C4-2B (cell line): Measurements from ENCODE around the gene WDR3.

Source experiments
- H3K27ac ChIP-seq: fragments of 450-650 bp; 2 replicates; pipeline ENCODE4 v1.5.1; 2017
- ZFX ChIP-seq: fragments of 450-650 bp; IDR thresholded peaks from 2 replicates; pipeline ENCODE4 v1.6.1; 2017
- TF ChIP-seq, protein P1 (sequence below): fragments of 450-650 bp; conservative IDR thresholded peaks from 2 replicates; pipeline ENCODE4 v1.5.1; 2017; ENCODE audit warnings: mild to moderate bottlenecking

WDR3 gene

DNA sequence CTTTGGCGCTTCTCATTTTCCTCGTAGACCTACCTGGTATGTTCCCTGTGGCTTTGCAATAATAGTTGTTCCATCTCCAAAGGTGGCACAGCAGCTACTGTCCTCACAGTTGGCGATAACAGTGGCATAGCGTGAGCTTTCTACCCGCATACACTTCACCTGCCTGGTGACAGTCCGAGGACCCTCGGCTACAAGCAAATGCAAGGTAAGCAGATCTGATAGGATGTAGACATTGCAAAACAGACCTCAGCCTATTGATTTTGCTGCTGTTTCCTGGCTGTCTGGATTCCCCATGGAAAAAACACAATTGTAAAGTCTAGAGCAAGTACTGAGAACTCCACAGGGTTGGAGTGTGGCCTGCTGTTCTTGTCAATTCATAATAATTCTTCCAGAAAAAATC is 78.5 kb downstream of the WDR3 start:
- TF ChIP-seq, protein P1, sequence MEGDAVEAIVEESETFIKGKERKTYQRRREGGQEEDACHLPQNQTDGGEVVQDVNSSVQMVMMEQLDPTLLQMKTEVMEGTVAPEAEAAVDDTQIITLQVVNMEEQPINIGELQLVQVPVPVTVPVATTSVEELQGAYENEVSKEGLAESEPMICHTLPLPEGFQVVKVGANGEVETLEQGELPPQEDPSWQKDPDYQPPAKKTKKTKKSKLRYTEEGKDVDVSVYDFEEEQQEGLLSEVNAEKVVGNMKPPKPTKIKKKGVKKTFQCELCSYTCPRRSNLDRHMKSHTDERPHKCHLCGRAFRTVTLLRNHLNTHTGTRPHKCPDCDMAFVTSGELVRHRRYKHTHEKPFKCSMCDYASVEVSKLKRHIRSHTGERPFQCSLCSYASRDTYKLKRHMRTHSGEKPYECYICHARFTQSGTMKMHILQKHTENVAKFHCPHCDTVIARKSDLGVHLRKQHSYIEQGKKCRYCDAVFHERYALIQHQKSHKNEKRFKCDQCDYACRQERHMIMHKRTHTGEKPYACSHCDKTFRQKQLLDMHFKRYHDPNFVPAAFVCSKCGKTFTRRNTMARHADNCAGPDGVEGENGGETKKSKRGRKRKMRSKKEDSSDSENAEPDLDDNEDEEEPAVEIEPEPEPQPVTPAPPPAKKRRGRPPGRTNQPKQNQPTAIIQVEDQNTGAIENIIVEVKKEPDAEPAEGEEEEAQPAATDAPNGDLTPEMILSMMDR = no peak
- no peak for TF ChIP-seq ZFX
- no peak overlapping the region for H3K27ac ChIP-seq

DNA sequence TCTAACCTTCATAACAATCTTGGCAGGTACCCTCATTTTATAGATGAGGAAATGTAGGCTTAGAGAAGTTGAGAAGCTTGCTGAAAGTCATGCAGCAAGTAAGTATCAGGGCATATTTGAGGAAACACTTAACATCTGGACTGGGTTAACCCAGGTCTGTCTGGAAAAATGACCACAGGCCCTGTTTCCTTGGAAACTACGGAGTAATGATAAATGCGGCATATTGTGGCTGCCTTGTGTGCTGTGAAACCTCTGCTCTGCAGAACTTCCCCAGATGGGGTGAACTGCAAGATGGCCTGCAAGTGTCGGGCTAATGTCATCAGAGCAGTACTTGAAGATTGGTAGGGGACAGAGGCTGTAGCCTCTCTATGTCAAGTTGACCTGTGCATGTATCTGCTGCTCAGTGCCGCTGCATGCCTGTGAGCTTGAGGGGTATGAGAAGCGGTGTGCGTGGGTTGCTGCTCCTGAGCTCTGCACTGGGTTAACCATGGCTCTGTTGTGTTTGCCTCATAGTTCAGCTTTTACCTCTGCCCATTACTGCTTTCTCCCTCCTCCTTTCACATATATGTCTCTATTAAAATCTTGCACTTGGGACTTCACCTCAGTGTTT is 83.1 kb downstream of the WDR3 start:
- TF ChIP-seq ZFX = no peak
- TF ChIP-seq, protein P1 = no peak
- H3K27ac ChIP-seq = no peak overlapping the region

DNA sequence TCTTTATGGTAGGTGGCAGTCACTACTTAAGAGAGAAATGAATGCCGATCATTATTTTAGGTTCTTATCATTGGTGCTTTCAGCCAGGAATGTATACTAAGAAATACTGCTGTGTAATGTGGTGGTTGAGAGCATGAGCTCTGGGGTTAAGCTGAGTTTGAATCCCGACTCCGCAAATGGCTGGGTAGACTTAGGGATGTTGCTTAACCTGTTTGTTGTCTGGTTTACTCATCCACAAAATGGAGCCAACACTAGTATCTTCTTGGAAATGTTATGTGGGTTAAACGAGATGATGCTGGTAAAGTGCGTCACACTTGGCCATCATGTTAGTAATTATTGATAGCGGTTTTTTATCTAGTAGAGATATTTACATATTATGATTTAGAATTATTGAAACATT is 83.8 kb downstream of the WDR3 start:
- no peak for TF ChIP-seq ZFX
- TF ChIP-seq, protein P1 = no peak
- no peak overlapping the region for H3K27ac ChIP-seq

DNA sequence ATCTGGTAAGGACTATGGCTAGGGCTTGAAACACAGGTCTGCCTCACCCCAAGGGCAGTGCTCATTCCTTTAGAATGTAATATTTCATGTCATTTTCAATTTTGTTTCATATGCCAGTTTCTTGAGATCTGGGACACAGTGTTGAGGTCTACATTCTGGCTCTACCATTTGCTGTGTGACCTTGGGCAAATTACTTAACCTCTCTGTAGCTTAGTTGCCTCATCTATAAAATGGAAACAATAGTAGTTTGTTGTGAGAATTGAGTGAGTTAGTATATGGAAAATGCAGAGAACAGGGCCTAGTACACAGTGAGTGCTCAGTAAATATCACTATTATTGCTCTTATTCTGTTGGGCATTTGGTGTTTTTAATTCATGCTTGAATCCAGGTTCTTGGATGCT is 84.4 kb downstream of the WDR3 start:
- no peak overlapping the region for H3K27ac ChIP-seq
- no peak for TF ChIP-seq ZFX
- TF ChIP-seq, protein P1 = no peak
